SU-DHL-6 (cell line): Measurements from ENCODE around the gene FBXO41.

Experiments
- CTCF ChIP-seq: fragments of 200-600 bp; sonication (generic); IDR thresholded peaks from one replicate; pipeline ENCODE4 v1.5.1; 2017; ENCODE audit warnings: antibody characterized with exemption, mild to moderate bottlenecking, low read length, moderate library complexity; ENCODE audit not compliant: insufficient read depth, poor library complexity, severe bottlenecking
- EZH2phosphoT487 ChIP-seq: fragments of 200-600 bp; sonication (generic), shearing (Covaris generic); conservative IDR thresholded peaks from 2 replicates; pipeline ENCODE4 v1.6.1; 2018; ENCODE audit warnings: mild to moderate bottlenecking, antibody characterized with exemption, low read length, moderate library complexity, mixed read lengths

GRCh38 chr2:73249636-73250035, 34.6 kb downstream of the FBXO41 start:
- TF ChIP-seq CTCF, result no peak
- no peak for TF ChIP-seq EZH2phosphoT487
